ENCODE results near the gene SEC23A.
"Not testable (repeated sequence)": the region's sequence is repeated elsewhere in the genome, so short reads cannot be mapped to it uniquely, and the experiment has no call there.

The SEC23A gene

DNA sequence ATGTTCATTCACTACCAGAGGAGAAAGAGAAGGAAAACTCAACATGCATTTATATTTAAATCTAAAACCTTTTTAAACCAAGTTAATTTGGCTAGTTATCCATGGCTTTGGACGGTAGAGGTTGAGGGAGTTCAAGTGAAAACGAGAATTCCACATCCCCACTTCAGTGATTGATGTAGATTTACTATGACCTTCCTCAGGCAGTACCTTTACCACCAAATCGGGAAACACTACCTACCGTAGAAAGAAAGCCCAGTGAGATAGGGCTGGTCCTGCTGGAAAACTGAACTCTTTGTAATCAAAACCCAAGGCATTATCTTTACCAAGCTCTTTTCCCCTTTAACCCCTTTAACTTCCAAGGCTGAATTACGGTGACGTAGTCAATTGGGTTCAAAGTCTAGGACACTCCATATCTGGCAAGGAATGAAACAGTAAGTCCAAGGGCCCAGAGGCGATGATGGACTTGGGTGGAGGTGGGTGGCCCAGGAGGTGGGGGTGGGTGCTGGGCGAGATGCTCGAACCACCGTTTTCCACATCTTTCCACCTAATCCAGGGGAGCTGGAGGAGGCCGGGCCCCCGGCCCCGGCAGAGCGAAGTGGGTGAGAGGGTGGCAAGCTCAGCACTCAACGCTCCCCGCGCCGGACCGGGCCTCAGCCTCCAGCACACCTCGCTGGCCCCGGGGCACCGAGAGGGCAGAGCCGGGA is 618 bp downstream of the SEC23A start:
- TF ChIP-seq, protein P1, sequence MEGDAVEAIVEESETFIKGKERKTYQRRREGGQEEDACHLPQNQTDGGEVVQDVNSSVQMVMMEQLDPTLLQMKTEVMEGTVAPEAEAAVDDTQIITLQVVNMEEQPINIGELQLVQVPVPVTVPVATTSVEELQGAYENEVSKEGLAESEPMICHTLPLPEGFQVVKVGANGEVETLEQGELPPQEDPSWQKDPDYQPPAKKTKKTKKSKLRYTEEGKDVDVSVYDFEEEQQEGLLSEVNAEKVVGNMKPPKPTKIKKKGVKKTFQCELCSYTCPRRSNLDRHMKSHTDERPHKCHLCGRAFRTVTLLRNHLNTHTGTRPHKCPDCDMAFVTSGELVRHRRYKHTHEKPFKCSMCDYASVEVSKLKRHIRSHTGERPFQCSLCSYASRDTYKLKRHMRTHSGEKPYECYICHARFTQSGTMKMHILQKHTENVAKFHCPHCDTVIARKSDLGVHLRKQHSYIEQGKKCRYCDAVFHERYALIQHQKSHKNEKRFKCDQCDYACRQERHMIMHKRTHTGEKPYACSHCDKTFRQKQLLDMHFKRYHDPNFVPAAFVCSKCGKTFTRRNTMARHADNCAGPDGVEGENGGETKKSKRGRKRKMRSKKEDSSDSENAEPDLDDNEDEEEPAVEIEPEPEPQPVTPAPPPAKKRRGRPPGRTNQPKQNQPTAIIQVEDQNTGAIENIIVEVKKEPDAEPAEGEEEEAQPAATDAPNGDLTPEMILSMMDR (IDR thresholded peaks at IDR 0.05; ENCODE audit: low read depth, low read length): no peak
- in situ Hi-C loops (cut with HindIII; ENCODE audit: low sequenced_read_pairs): no loop called here
- peak overlapping the region; percentile 87 for H3K4me3 ChIP-seq (ENCODE audit: low read depth, low read length)
- peak; percentile 36 for DNase-seq (ENCODE audit: low read depth, low spot score)

DNA sequence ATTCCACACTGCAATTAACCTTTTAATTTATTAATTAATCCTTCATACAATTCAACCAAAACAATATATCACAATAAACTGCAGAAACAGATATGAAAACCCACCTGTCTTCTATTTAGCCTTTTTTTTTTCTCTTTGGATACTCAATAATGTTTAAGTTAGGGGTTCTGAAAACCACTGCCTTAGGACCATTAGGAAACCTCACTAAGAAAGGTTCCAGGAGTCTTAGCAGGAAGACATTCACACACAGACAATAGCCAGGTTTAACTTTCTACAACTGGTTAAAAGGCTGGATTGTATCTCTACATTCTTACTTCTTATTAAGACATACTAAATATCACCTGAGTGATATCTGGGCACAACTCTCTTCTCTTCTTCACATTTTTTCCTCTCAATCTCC is 3.3 kb downstream of the SEC23A start:
- DNase-seq (ENCODE audit: low read depth, low spot score): no peak
- in situ Hi-C loops (cut with HindIII; ENCODE audit: low sequenced_read_pairs): no loop called here
- H3K4me3 ChIP-seq (ENCODE audit: low read depth, low read length): no peak overlapping the region
- TF ChIP-seq, protein P1 (IDR thresholded peaks at IDR 0.05; ENCODE audit: low read depth, low read length): no peak

DNA sequence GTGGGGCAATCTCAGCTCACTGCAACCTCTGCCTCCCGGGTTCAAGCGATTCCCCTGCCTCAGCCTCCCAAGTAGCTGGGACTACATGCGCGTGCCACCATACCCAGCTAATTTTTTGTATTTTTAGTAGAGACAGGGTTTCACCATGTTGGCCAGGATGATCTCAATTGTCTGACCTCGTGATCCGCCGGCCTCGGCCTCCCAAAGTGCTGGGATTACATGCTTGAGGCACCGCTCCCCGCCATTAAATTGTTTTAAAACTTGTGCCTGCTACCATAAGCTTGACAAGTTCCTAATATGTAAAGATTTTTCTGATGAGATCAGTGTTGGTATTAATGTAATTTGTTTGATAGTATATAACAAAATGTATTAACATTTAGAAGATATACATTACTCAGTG is 3.8 kb downstream of the SEC23A start:
- H3K4me3 ChIP-seq (ENCODE audit: low read depth, low read length); DNase-seq (ENCODE audit: low read depth, low spot score); in situ Hi-C loops (cut with HindIII; ENCODE audit: low sequenced_read_pairs): not testable (repeated sequence)

DNA sequence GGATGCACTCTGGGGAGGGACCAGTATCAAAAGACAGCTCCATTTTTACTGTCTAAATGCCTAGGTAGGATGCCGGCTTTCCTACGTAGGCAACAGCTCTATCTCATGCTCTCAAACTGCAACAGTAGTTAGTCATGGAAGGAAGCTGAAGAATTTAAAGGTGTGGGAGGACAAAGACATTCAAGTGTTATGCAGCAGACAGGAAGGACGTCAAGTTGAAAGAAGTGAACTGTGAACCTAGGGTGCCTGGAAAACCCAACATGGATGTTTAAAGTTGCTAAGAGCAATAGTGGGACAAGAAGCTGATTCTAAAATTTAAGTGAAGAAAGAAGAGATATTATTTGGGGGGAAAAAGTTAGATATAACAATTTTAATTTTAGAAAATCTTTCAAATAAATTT is 5.9 kb downstream of the SEC23A start:
- in situ Hi-C loops (cut with HindIII; ENCODE audit: low sequenced_read_pairs): no loop called here
- H3K4me3 ChIP-seq (ENCODE audit: low read depth, low read length): no peak overlapping the region
- no peak for DNase-seq (ENCODE audit: low read depth, low spot score)

DNA sequence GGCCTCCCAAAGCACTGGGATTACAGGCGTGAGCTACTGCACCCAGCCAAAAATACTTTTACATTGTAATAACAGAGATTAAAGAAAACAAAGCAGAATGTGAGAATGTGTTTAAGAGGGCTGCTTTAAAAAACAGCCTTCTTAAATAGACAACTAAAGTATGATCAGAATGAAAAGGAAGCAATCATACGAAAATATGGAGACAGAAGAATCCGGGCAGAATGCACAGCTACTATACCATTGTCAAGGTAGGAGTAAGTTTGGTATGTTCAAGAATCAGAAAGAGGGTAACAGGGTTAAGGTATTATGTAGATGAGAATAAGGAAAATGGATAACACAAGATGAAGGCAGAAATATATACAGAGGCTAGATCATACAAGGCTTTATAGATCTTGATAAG is 8.5 kb downstream of the SEC23A start:
- in situ Hi-C loops (cut with HindIII; ENCODE audit: low sequenced_read_pairs): no loop called here
- no peak for DNase-seq (ENCODE audit: low read depth, low spot score)
- H3K4me3 ChIP-seq (ENCODE audit: low read depth, low read length): no peak overlapping the region
- TF ChIP-seq, protein P1 (IDR thresholded peaks at IDR 0.05; ENCODE audit: low read depth, low read length): no peak

More for the DNA sequence above, 5.9 kb downstream of the SEC23A start:
- TF ChIP-seq, protein P1 (IDR thresholded peaks at IDR 0.05; ENCODE audit: low read depth, low read length): no peak

DNA sequence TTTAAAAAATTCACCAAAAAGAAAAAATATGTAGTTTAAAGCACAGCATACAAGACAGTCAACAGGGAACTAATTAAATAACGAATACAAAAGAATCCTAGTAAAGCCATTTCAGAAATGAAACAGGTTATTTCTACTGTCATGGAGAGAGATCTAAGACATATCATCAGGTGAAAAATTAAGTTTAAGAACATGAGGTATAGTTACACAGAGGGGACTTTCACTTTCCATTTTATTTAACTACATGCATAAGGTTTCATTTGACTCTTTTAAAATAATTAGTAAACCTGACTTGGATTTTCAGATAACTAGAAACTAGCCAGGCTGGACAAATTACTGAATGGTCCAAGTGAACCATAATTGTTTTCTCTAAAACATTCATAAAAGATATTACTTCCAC is 11.3 kb downstream of the SEC23A start:
- TF ChIP-seq, protein P1 (IDR thresholded peaks at IDR 0.05; ENCODE audit: low read depth, low read length): no peak
- in situ Hi-C loops (cut with HindIII; ENCODE audit: low sequenced_read_pairs): no loop called here
- DNase-seq (ENCODE audit: low read depth, low spot score): no peak

DNA sequence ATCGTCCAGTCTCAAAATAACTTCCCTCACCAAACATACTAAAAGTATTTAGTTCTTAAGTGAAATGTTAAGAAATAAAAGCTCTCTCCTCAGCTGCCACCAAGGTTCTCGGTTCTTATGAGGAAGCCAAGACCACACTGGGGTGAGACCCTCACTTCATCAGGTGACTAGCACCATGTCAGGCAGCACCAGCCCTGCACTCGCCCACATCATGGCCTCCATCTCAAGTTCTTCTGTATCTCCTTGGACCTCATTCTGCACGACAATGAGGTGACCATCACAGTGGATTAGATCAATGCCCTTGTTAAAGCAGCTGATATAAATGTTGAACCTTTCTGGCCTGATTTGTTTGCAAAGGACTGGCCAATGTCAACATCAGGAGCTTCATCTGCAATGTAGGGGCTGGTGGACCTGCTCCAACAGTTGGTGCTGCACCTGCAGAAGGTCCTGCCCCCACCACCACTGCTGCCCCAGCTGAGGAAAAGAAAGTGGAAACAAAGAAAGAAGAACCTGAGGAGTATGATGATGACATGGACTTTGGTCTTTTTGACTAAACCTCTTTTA is 12.4 kb downstream of the SEC23A start:
- TF ChIP-seq, protein P1 (IDR thresholded peaks at IDR 0.05; ENCODE audit: low read depth, low read length): no peak
- DNase-seq (ENCODE audit: low read depth, low spot score): no peak
- in situ Hi-C loops (cut with HindIII; ENCODE audit: low sequenced_read_pairs): no loop called here
- no peak overlapping the region for H3K4me3 ChIP-seq (ENCODE audit: low read depth, low read length)

More for the DNA sequence above, 11.3 kb downstream of the SEC23A start:
- no peak overlapping the region for H3K4me3 ChIP-seq (ENCODE audit: low read depth, low read length)
